Stomach smooth muscle (tissue), 2 donors: ENCODE data around the gene BABAM1.

Experiments used
- H3K27ac ChIP-seq: one replicate; pipeline ENCODE4 v1.7.0; 2013; ENCODE audit warnings: mild to moderate bottlenecking, low read length, inconsistent platforms
- H3K27me3 ChIP-seq, 2 donors: one replicate each; pipeline ENCODE4 v1.7.0; 2013; ENCODE audit warnings: low read length in 2 of 2; ENCODE audit not compliant: insufficient read depth in 2 of 2, control insufficient read depth in 1 of 2
- H3K36me3 ChIP-seq, 2 donors: one replicate each; pipeline ENCODE4 v1.7.0; 2013; ENCODE audit warnings: low read length in 2 of 2; ENCODE audit not compliant: control insufficient read depth in 2 of 2, insufficient read depth in 2 of 2
- H3K4me1 ChIP-seq: one replicate; pipeline ENCODE4 v1.7.0; 2013; ENCODE audit warnings: low read length; ENCODE audit not compliant: control insufficient read depth, insufficient read depth
- H3K4me3 ChIP-seq, 2 donors: one replicate each; pipeline ENCODE4 v1.7.0; 2013; ENCODE audit warnings: low read length in 2 of 2
- H3K9ac ChIP-seq, 2 donors: one replicate each; pipeline ENCODE4 v1.7.0; 2013; ENCODE audit warnings: low read length in 2 of 2, mild to moderate bottlenecking in 1 of 2
- H3K9me3 ChIP-seq, 2 donors: one replicate each; pipeline ENCODE4 v1.7.0; 2013; ENCODE audit warnings: low read length in 2 of 2; ENCODE audit not compliant: control insufficient read depth in 2 of 2
- donor health status: healthy.
- donor health status: Pancreatic carcinoma.

Gene BABAM1

DNA sequence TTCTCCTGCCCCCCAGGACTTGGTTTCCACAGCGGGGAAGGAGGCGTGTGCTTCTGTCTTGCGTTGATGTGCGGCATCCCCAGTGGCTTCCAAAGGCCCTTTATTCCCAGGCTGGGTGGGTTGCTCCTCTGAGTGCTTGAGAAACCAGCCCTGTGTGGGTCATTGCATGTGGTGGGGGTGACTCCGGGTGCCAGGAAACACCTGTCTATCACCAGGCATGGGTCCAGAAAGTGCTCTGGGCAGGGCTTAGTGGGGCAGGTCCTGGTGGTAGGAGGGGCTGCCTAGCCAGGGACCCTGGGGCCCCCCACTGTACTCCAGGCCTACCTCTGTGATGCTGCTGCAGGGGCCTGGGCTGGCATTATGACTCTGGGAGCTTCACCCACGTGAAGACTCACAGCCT is 51.7 kb downstream of the BABAM1 start:
- Histone ChIP-seq H3K27ac (no peak overlapping the region), H3K27me3 (no peaks in the 10 kb centered on the region), H3K4me1 (peaks cover 4% of the 10 kb centered on the region), H3K4me3 (no peak overlapping the region), H3K36me3 (peaks cover 24 to 30% of the 10 kb centered on the region in 2 donors), H3K9me3 (no peaks in the 10 kb centered on the region), H3K9ac (no peak overlapping the region)

DNA sequence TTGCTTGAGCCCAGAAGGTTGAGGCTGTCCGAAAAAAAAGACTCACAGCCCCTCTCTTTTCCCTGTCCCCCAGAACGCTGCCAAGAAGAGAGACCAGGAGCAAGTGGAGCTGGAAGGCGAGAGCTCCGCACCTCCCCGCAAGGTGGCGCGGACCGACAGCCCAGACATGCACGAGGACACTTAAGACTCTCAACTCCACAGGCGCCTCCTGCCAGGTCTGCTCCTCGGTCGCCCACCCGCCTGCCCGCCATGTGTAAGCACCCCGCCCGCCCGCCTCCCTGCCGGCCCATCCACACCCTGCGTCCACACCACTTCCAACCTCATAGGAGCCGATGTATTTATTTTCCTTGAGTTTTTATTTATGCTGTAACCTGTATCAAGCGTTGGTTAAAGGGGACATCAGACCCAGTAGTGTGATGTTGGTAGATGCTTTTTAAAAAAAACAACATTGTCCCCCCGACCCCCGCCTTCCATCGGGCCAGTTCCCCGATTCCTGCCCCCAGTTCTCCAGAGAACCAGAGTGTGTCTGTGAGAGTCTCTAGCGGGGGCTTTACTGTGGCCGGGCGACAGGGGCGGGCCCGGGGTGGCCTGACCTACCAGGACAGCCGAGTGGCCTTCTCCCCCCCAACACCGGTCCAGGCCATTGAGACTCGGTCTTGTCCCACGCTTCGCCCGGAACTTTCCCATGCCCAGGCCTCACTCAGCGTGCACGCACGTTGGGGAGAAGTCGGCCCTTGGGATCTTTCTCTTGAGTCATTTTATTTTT is 52.4 kb downstream of the BABAM1 start:
- peaks cover 4% of the 10 kb centered on the region for H3K4me1 ChIP-seq
- no peak overlapping the region for H3K9ac ChIP-seq
- no peaks in the 10 kb centered on the region for H3K9me3 ChIP-seq
- no peaks in the 10 kb centered on the region for H3K27me3 ChIP-seq
- H3K36me3 ChIP-seq, result peaks cover 17 to 23% of the 10 kb centered on the region in 2 donors
- no peak overlapping the region for H3K27ac ChIP-seq
- H3K4me3 ChIP-seq, result no peak overlapping the region

DNA sequence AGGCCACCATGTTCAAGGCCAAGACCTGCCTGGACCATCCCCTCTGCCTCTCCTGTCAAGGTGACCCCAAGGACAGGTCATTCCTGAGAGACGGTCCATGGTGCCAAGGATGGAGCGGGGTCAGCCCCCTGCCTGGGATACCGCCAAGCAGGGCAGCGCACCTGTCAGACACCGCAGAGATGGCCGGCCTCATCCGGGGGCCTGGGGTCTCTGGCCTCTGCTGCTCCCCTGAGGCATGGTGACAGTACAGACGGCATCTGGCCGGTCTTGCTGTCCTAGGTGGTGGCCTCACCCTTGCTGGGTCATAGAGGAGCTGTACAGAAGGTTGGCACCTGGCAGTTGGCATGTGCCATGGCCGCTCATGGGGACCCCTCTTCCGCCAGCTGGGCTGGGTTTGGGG is 53.2 kb downstream of the BABAM1 start:
- H3K36me3 ChIP-seq, result peaks cover 15 to 20% of the 10 kb centered on the region in 2 donors
- H3K9ac ChIP-seq, result no peak overlapping the region

GRCh38 chr19:17321655-17322489 is 54.6 kb downstream of the BABAM1 start:
- no peaks in the 10 kb centered on the region for H3K9me3 ChIP-seq
- no peak overlapping the region for H3K4me3 ChIP-seq
- H3K27me3 ChIP-seq, result no peaks in the 10 kb centered on the region
- peaks cover 9 to 13% of the 10 kb centered on the region in 2 donors for H3K36me3 ChIP-seq
- no peak overlapping the region for H3K27ac ChIP-seq
- no peak overlapping the region for H3K9ac ChIP-seq
- peaks cover 7% of the 10 kb centered on the region for H3K4me1 ChIP-seq

More for the DNA sequence above, 53.2 kb downstream of the BABAM1 start:
- no peaks in the 10 kb centered on the region for H3K9me3 ChIP-seq
- peaks cover 7% of the 10 kb centered on the region for H3K4me1 ChIP-seq
- no peak overlapping the region for H3K4me3 ChIP-seq
- no peaks in the 10 kb centered on the region for H3K27me3 ChIP-seq
- no peak overlapping the region for H3K27ac ChIP-seq

GRCh38 chr19:17322854-17323253 is 55.6 kb downstream of the BABAM1 start:
- H3K27me3 ChIP-seq, result no peaks in the 10 kb centered on the region
- peaks cover 12% of the 10 kb centered on the region for H3K4me1 ChIP-seq
- H3K27ac ChIP-seq, result no peak overlapping the region
- no peaks in the 10 kb centered on the region for H3K9me3 ChIP-seq
- H3K4me3 ChIP-seq, result no peak overlapping the region
- peaks cover 9 to 13% of the 10 kb centered on the region in 2 donors for H3K36me3 ChIP-seq
- H3K9ac ChIP-seq, result no peak overlapping the region

- H3K4me3 ChIP-seq, result no peak overlapping the region
- no peaks in the 10 kb centered on the region for H3K9me3 ChIP-seq
- H3K27ac ChIP-seq, result no peak overlapping the region
- H3K9ac ChIP-seq, result no peak overlapping the region
- H3K36me3 ChIP-seq, result peaks cover 9 to 13% of the 10 kb centered on the region in 2 donors
- H3K27me3 ChIP-seq, result no peaks in the 10 kb centered on the region
- H3K4me1 ChIP-seq, result peaks cover 18% of the 10 kb centered on the region
These were observed 56.2 kb downstream of the BABAM1 start for GRCh38 chr19:17323300-17323963.

DNA sequence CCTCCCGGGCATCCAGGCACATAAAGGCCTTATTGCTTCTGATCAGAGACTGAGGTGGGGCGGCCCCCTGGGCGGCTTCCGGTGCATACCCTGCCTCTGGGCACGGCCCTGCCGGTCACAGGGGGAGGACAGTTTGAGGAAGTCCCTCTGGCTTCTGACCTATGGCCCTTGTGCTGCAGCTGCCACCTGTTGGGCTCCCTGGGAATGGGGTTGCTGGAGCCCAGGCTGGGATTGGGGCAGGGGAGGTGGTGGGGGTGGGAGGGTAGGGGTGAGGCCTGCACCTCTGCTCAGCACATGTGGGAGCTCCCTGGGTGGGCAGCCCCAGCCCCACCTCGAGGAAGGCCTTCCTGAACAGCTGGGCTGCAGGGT is 56.7 kb downstream of the BABAM1 start:
- peaks cover 21% of the 10 kb centered on the region for H3K4me1 ChIP-seq
- H3K36me3 ChIP-seq, result peaks cover 9 to 12% of the 10 kb centered on the region in 2 donors
- H3K27ac ChIP-seq, result no peak overlapping the region
- H3K9ac ChIP-seq, result no peak overlapping the region
- no peaks in the 10 kb centered on the region for H3K9me3 ChIP-seq
- H3K27me3 ChIP-seq, result peaks cover 0 to 2% of the 10 kb centered on the region in 2 donors
- no peak overlapping the region for H3K4me3 ChIP-seq

DNA sequence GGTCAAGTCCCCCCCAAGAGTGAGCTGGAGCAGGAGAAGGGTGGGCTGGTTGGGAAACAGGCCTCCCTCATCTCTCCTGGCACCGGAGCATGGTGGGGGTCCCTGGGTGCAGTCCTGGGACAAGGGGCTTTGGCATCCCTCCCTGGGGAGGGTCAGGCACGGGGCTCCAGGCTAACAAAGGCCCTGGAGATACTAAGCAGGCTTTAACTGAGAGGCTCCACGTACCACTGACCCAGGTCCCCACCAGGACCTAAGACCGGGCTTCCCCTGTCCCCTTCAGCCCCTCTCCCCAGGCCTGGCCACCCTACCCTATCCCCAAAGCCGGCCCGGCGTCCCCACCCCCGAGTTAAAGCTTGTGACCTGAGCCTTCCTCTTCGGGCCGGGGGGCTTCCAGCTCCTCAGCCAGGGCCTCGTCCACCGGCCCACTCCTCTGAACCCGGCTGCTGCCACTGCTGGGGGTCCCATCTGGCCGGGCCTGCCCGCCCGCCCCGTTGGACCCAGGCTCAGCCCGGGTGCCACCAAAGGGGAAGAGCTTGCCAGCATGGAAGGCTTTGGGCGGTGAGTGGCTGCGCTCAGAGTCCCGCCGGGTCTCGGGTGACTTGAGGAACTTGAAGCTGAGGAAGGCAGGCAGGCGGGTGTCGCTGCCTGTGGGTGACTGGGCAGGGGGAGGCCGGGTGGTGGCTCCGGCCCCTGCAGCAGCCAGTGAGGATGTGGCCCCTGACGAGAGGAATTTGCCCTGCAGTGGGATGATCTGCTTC is 57.3 kb downstream of the BABAM1 start:
- Histone ChIP-seq H3K4me1 (peaks cover 27% of the 10 kb centered on the region), H3K9ac (no peak overlapping the region), H3K27me3 (peaks cover 0 to 8% of the 10 kb centered on the region in 2 donors), H3K36me3 (peaks cover 9 to 11% of the 10 kb centered on the region in 2 donors), H3K9me3 (no peaks in the 10 kb centered on the region), H3K4me3 (no peak overlapping the region), H3K27ac (no peak overlapping the region)

DNA sequence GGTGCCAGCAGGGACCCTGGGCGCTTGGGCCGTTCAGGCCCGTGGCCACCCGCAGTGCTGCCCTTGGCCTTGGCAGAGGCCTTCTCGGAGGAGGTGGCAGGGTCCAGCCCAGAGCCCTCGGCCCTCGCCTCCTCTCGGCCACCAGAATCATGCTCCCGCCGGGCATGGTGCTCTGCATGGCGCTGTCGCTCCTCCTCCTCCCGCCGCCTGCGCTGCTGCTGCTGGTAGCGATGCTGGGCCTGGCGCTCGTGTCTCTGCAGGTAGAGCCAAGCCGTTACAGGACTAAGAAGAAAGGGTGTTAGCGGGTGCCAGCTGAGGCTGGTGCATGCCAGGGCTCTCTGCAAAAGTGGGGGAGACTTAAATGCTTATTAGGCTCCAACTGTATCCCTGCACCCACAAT is 57.9 kb downstream of the BABAM1 start:
- no peak overlapping the region for H3K9ac ChIP-seq
- H3K9me3 ChIP-seq, result no peaks in the 10 kb centered on the region
- H3K27ac ChIP-seq, result no peak overlapping the region
- peaks cover 0 to 14% of the 10 kb centered on the region in 2 donors for H3K27me3 ChIP-seq
- H3K36me3 ChIP-seq, result peaks cover 6 to 11% of the 10 kb centered on the region in 2 donors
- H3K4me3 ChIP-seq, result no peak overlapping the region
- H3K4me1 ChIP-seq, result peaks cover 29% of the 10 kb centered on the region
